Measurements from ENCODE around the gene HOXC4. TPM values are rescaled to one million over a fixed set of nuclear protein-coding genes. Genes with fewer than 3 reads are reported as not detected.

The HOXC4 gene
- polyA plus RNA-seq, 1 donor from 2014 or later, result not detected

DNA sequence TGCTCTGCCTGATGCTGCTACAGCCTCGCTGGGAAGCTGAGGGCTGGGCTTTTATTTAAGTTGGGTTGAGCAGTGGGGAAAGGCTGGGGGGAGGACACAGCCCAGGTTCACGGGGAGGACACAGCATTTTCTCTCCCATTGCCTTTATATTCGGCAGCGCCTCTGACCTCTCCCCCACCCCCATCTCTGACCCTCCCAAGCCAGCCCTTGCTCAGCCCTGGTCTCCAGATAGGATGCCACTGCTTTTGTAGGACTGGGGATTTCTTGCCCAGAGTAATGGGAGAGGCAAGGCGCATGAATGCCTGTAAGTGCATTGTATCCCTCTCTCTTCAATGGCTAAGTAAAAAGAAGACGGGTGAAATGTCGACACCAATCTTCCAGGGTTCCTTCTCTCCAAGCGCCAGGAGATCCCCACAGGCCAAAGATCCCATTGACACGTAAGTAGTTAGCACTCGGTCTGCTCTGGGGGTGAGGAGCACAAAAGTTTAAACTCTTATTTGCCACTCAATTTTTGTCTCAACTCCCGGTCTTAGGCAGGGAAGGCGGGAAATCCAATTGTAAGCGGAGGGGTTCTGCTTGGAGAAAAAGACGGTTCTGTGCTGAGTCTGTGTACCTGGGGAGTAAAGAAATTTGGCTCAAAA, 4.6 kb downstream of the HOXC4 start:
- TF ChIP-seq, protein P1, sequence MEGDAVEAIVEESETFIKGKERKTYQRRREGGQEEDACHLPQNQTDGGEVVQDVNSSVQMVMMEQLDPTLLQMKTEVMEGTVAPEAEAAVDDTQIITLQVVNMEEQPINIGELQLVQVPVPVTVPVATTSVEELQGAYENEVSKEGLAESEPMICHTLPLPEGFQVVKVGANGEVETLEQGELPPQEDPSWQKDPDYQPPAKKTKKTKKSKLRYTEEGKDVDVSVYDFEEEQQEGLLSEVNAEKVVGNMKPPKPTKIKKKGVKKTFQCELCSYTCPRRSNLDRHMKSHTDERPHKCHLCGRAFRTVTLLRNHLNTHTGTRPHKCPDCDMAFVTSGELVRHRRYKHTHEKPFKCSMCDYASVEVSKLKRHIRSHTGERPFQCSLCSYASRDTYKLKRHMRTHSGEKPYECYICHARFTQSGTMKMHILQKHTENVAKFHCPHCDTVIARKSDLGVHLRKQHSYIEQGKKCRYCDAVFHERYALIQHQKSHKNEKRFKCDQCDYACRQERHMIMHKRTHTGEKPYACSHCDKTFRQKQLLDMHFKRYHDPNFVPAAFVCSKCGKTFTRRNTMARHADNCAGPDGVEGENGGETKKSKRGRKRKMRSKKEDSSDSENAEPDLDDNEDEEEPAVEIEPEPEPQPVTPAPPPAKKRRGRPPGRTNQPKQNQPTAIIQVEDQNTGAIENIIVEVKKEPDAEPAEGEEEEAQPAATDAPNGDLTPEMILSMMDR (IDR thresholded peaks at IDR 0.05; ENCODE audit: poor library complexity, severe bottlenecking), result no peak
- TF ChIP-seq EP300 (conservative IDR thresholded peaks at IDR 0.05; ENCODE audit: poor library complexity, severe bottlenecking) (no peak), RAD21 (conservative IDR thresholded peaks at IDR 0.05) (no peak)
- H3K27me3 ChIP-seq (ENCODE audit: insufficient read depth, low read depth, low read length), result peaks cover 99% of the 10 kb centered on the region
- no peak overlapping the region for H2AFZ ChIP-seq (ENCODE audit: low read depth, low read length)
- H3K4me2 ChIP-seq (ENCODE audit: low read length), result no peak overlapping the region
- H3F3A ChIP-seq (ENCODE audit: insufficient read depth, low read length, poor library complexity, severe bottlenecking), result no peaks in the 10 kb centered on the region
- H3K27ac ChIP-seq (ENCODE audit: low read length), result no peak overlapping the region
- H3K9me2 ChIP-seq (ENCODE audit: insufficient read depth, low read length), result no peaks in the 10 kb centered on the region
- H3K79me2 ChIP-seq (replicated peaks; ENCODE audit: insufficient read depth, low read length), result no peaks in the 10 kb centered on the region
- no peaks in the 10 kb centered on the region for H3K9me3 ChIP-seq (ENCODE audit: low read length)
- H3K4me3 ChIP-seq (ENCODE audit: low read length), result no peak overlapping the region
- no peaks in the 10 kb centered on the region for H3K36me3 ChIP-seq (ENCODE audit: insufficient read depth, low read length)
- no peaks in the 10 kb centered on the region for H4K20me1 ChIP-seq (ENCODE audit: insufficient read depth)
- no peak overlapping the region for H3K9ac ChIP-seq (ENCODE audit: low read length)

- Histone ChIP-seq H3F3A (ENCODE audit: insufficient read depth, low read length, poor library complexity, severe bottlenecking) (no peaks in the 10 kb centered on the region), H3K9me2 (ENCODE audit: insufficient read depth, low read length) (no peaks in the 10 kb centered on the region), H3K27me3 (ENCODE audit: insufficient read depth, low read depth, low read length) (peaks cover 99% of the 10 kb centered on the region), H3K4me2 (ENCODE audit: low read length) (no peak overlapping the region), H3K79me2 (replicated peaks; ENCODE audit: insufficient read depth, low read length) (no peaks in the 10 kb centered on the region), H3K9ac (ENCODE audit: low read length) (no peak overlapping the region), H3K27ac (ENCODE audit: low read length) (no peak overlapping the region), H4K20me1 (ENCODE audit: insufficient read depth) (no peaks in the 10 kb centered on the region), H3K4me3 (ENCODE audit: low read length) (no peak overlapping the region), H3K9me3 (ENCODE audit: low read length) (no peaks in the 10 kb centered on the region), H3K36me3 (ENCODE audit: insufficient read depth, low read length) (no peaks in the 10 kb centered on the region), H2AFZ (ENCODE audit: low read depth, low read length) (no peak overlapping the region)
- TF ChIP-seq TAF1 (IDR thresholded peaks at IDR 0.05; ENCODE audit: low read depth) (no peak), POLR2AphosphoS5 (IDR thresholded peaks at IDR 0.05) (no peak), MXI1 (conservative IDR thresholded peaks at IDR 0.05; ENCODE audit: poor library complexity, severe bottlenecking) (no peak), SMC3 (conservative IDR thresholded peaks at IDR 0.05; ENCODE audit: poor library complexity) (no peak), RAD21 (conservative IDR thresholded peaks at IDR 0.05) (no peak), REST (IDR thresholded peaks at IDR 0.05; ENCODE audit: borderline replicate concordance) (no peak), EZH2 (IDR thresholded peaks at IDR 0.05; ENCODE audit: borderline replicate concordance, insufficient read depth, low read length, poor library complexity, severe bottlenecking) (no peak), EP300 (conservative IDR thresholded peaks at IDR 0.05; ENCODE audit: poor library complexity, severe bottlenecking) (no peak)
- TF ChIP-seq, protein P1 (IDR thresholded peaks at IDR 0.05; ENCODE audit: poor library complexity, severe bottlenecking), result no peak
Measured at GRCh38 chr12:54059668-54060067, 6.0 kb downstream of the HOXC4 start.
